Osteoblast (primary cell): ENCODE data around the gene ARL6. TPM values are rescaled to one million over a fixed set of nuclear protein-coding genes. Genes with fewer than 3 reads are reported as not detected.

Experiments used
- DNase-seq: peaks from one replicate; pipeline ENCODE4 v3.0.0; 2011; ENCODE audit warnings: low spot score, mixed read lengths; ENCODE audit not compliant: insufficient read length; ENCODE audit errors: missing footprints
- H2AFZ ChIP-seq: 2 replicates; pipeline ENCODE4 v1.6.0; 2011; ENCODE audit warnings: mild to moderate bottlenecking, low read length
- H3K27ac ChIP-seq: 2 replicates; pipeline ENCODE4 v1.5.1; 2011; ENCODE audit warnings: mild to moderate bottlenecking, low read depth, low read length, moderate library complexity
- H3K27me3 ChIP-seq: 2 replicates; pipeline ENCODE4 v1.6.0; 2012; ENCODE audit warnings: mild to moderate bottlenecking, control low read depth, inconsistent platforms, low read length, moderate library complexity; ENCODE audit not compliant: insufficient read depth
- H3K36me3 ChIP-seq: 2 replicates; pipeline ENCODE4 v1.5.1; 2011; ENCODE audit warnings: mild to moderate bottlenecking, low read length, control low read depth, moderate library complexity; ENCODE audit not compliant: insufficient read depth
- H3K4me1 ChIP-seq: 2 replicates; pipeline ENCODE4 v1.5.1; 2011; ENCODE audit warnings: mild to moderate bottlenecking, low read length, control low read depth, moderate library complexity; ENCODE audit not compliant: insufficient read depth
- H3K4me2 ChIP-seq: 2 replicates; pipeline ENCODE4 v1.6.0; 2011; ENCODE audit warnings: mild to moderate bottlenecking, low read length; ENCODE audit not compliant: insufficient read depth
- H3K4me3 ChIP-seq: fragments of 200-600 bp; sonication (generic); 3 replicates; pipeline ENCODE4 v1.5.1; 2012; ENCODE audit warnings: mild to moderate bottlenecking, low read length, inconsistent platforms; ENCODE audit not compliant: insufficient read depth
- H3K79me2 ChIP-seq: 2 replicates; pipeline ENCODE4 v1.6.0; 2012; ENCODE audit warnings: mild to moderate bottlenecking, low read length, control low read depth, inconsistent platforms; ENCODE audit not compliant: insufficient read depth
- H3K9me3 ChIP-seq: 2 replicates; pipeline ENCODE4 v1.5.1; 2011; ENCODE audit warnings: low read depth, low read length, control low read depth
- H4K20me1 ChIP-seq: 2 replicates; pipeline ENCODE4 v1.6.0; 2012; ENCODE audit warnings: mild to moderate bottlenecking, low read length, control low read depth; ENCODE audit not compliant: insufficient read depth
- total RNA-seq: library from RNA; depleted of rRNA; stranded (reverse); fragments of >200 nt; gene quantifications from 2 replicates; pipeline ENCODE4 v1.2.3, GENCODE V29; 2012
- TF ChIP-seq, protein P1 (sequence below): IDR thresholded peaks from 2 replicates; pipeline ENCODE4 v1.5.1; 2011; ENCODE audit warnings: mild to moderate bottlenecking, low read depth, low read length, moderate library complexity; ENCODE audit errors: extremely low read depth

ARL6 gene
- total RNA-seq, 1 donor: 11.6 TPM

DNA sequence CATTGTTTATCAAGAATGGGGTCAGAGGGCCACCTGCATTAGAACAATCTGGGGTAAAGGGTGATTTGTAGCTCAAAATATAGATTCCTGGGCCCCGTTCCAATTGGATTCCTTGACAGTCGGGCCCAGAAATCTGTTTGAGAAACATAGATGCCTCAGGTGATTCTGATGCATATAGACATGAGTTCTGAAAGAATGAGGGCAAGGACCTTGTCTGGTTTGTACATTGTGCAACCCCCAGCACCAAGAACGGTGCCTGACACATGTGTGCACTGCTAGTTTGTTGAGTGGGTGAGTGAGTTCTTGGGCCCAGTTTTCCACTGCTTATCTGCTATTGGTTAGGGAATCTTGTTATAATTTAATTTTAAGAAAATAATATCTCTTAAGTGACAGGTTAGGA is 73.8 kb downstream of the ARL6 start:
- no peak for DNase-seq
- Histone ChIP-seq H3K27me3 (no peaks in the 10 kb centered on the region), H3K4me2 (no peak overlapping the region), H3K36me3 (no peaks in the 10 kb centered on the region), H3K9me3 (no peaks in the 10 kb centered on the region), H4K20me1 (peaks cover 26% of the 10 kb centered on the region), H2AFZ (no peak overlapping the region), H3K4me1 (peaks cover 9% of the 10 kb centered on the region), H3K27ac (no peak overlapping the region), H3K79me2 (peaks cover 12% of the 10 kb centered on the region), H3K4me3 (no peak overlapping the region)
- TF ChIP-seq, protein P1, sequence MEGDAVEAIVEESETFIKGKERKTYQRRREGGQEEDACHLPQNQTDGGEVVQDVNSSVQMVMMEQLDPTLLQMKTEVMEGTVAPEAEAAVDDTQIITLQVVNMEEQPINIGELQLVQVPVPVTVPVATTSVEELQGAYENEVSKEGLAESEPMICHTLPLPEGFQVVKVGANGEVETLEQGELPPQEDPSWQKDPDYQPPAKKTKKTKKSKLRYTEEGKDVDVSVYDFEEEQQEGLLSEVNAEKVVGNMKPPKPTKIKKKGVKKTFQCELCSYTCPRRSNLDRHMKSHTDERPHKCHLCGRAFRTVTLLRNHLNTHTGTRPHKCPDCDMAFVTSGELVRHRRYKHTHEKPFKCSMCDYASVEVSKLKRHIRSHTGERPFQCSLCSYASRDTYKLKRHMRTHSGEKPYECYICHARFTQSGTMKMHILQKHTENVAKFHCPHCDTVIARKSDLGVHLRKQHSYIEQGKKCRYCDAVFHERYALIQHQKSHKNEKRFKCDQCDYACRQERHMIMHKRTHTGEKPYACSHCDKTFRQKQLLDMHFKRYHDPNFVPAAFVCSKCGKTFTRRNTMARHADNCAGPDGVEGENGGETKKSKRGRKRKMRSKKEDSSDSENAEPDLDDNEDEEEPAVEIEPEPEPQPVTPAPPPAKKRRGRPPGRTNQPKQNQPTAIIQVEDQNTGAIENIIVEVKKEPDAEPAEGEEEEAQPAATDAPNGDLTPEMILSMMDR: no peak

DNA sequence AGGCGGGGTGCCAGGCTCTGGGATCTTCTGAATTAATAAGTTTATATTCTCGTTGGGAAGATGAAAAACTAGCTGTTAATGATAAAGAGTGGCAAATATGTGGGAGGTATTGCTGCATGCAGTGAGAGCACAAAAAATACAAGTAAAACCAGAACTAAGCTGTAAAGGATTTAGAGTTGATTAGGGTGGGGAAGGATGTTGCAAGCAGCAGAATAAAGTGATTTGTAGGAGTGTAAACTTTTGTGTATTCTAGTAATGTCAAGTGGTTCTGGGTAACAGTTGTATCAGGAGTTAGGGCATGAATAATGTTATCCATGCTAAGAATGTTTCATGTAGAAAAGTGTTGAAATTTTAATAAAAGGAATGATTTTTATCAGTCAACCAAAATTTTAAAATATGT is 75.4 kb downstream of the ARL6 start:
- no peaks in the 10 kb centered on the region for H3K36me3 ChIP-seq
- TF ChIP-seq, protein P1: no peak

DNA sequence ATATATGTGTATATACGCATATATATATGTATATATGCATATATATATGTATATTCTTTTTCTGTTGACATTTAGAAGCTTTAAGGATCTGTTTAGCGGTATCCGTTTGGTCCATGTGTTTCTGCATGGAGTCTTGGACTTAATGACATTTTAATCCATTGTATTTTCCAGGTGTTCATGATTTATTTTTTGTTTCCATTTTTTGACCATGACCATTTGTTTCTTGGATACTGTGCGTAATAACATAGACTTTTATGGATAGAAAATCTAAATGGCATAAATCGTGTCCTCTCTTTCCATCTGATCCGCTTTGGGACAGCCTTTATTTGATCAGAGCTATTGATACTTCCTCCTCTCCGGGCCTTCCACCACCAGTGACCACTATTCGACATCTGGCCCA is 76.7 kb downstream of the ARL6 start:
- TF ChIP-seq, protein P1: no peak
- Histone ChIP-seq H3K79me2 (peaks cover 7% of the 10 kb centered on the region), H3K4me1 (no peaks in the 10 kb centered on the region), H3K9me3 (no peaks in the 10 kb centered on the region), H2AFZ (no peak overlapping the region), H3K27me3 (no peaks in the 10 kb centered on the region), H3K27ac (no peak overlapping the region), H3K4me3 (no peak overlapping the region), H4K20me1 (peaks cover 17% of the 10 kb centered on the region), H3K36me3 (no peaks in the 10 kb centered on the region), H3K4me2 (no peak overlapping the region)
- no peak for DNase-seq

More for the DNA sequence above, 75.4 kb downstream of the ARL6 start:
- Histone ChIP-seq H3K4me2 (no peak overlapping the region), H3K4me1 (peaks cover 9% of the 10 kb centered on the region), H3K79me2 (peaks cover 12% of the 10 kb centered on the region), H4K20me1 (peaks cover 26% of the 10 kb centered on the region), H3K9me3 (no peaks in the 10 kb centered on the region), H2AFZ (no peak overlapping the region), H3K27me3 (no peaks in the 10 kb centered on the region), H3K27ac (no peak overlapping the region), H3K4me3 (no peak overlapping the region)
- DNase-seq: no peak

DNA sequence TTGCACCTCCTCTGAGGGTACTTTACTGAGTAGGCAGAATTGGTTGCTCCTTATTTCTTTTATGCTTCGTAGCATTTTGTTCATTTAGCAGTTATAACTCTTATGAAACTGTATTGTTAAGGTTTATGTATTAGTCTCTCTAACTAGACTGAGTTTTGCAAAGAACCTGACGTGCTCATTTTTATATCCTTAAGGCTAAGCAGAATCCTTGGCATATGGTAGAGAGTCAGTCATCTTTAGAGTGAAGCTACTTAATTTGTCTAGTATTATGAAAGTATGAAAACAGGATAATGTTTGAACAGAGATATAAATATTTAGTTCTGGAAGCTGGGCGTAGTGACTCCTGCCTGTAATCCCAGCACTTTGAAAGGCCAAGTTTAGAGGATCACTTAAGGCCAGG is 77.4 kb downstream of the ARL6 start:
- TF ChIP-seq, protein P1: no peak
- Histone ChIP-seq H3K27me3 (no peaks in the 10 kb centered on the region), H3K4me3 (no peak overlapping the region), H3K27ac (no peak overlapping the region), H3K79me2 (peaks cover 4% of the 10 kb centered on the region), H4K20me1 (peaks cover 13% of the 10 kb centered on the region), H3K36me3 (no peaks in the 10 kb centered on the region), H2AFZ (no peak overlapping the region), H3K4me1 (no peaks in the 10 kb centered on the region), H3K4me2 (no peak overlapping the region), H3K9me3 (no peaks in the 10 kb centered on the region)
- no peak for DNase-seq
